GM12874 (cell line): ENCODE measurements around the gene PUDP.

Source experiments
- CTCF ChIP-seq: IDR thresholded peaks from 2 replicates; pipeline ENCODE4 v1.5.1; 2011; ENCODE audit warnings: low read depth, mild to moderate bottlenecking, control low read depth, low read length, moderate library complexity; ENCODE audit not compliant: insufficient read depth

The PUDP gene

GRCh38 chrX:7059859-7060258, 88.1 kb downstream of the PUDP start:
- TF ChIP-seq CTCF: no peak

- TF ChIP-seq CTCF: no peak
Measured at GRCh38 chrX:7059214-7059838, 88.6 kb downstream of the PUDP start.

GRCh38 chrX:7055386-7056137, 92.4 kb downstream of the PUDP start:
- no peak for TF ChIP-seq CTCF

- no peak for TF ChIP-seq CTCF
Measured at GRCh38 chrX:7054219-7055216, 93.4 kb downstream of the PUDP start.

- TF ChIP-seq CTCF: no peak
Measured at GRCh38 chrX:7052541-7052940, 95.4 kb downstream of the PUDP start.

- TF ChIP-seq CTCF: no peak
Measured at GRCh38 chrX:7050271-7050670, 97.7 kb downstream of the PUDP start.

GRCh38 chrX:7047951-7048350, 100.0 kb downstream of the PUDP start:
- no peak for TF ChIP-seq CTCF
